ENCODE results near the gene VIT. TPM values are rescaled to one million over a fixed set of nuclear protein-coding genes. Genes with fewer than 3 reads are reported as not detected.

The VIT gene
- total and polyA plus RNA-seq, 4 donors = 0.07 to 0.17 (median 0.09) TPM; not detected in 1

- no peak for TF ChIP-seq ZBTB33 (IDR thresholded peaks at IDR 0.05)
- no peak for TF ChIP-seq HNF4A (conservative IDR thresholded peaks at IDR 0.05)
- no peak for TF ChIP-seq FOXA2 (IDR thresholded peaks at IDR 0.05)
- no peak for TF ChIP-seq HNF4G (IDR thresholded peaks at IDR 0.05)
Measured at GRCh38 chr2:36662638-36663037, 33.9 kb upstream of the VIT start (continued).

DNA sequence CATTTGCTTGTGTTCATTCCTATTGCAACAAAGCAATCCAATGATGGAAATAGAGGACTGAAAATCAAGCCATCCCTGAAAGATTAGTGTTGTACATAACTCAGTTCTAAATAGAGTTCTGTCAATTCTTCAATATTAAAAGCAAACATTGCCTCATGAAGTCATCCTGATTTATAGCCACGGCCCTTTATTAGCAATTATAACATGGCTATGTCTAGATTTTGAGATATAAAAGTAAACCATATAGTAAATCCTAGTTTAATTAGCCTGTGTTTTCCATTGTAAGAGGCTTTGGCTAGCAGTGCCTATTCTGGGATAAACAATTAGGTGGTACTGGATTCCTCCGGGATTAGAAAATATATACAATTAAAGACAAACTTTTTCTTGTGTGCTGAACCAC is 33.2 kb upstream of the VIT start:
- no peak for DNase-seq (ENCODE audit: low spot score)
- Histone ChIP-seq H3K4me3 (ENCODE audit: low read depth in 1 of 3, low read length in 3 of 3) (no peak overlapping the region), H3K36me3 (ENCODE audit: control insufficient read depth in 4 of 4, insufficient read depth in 3 of 4, low read depth in 1 of 4, low read length in 3 of 4) (no peaks in the 10 kb centered on the region), H3K27ac (ENCODE audit: low read depth in 1 of 2, low read length in 2 of 2) (no peak overlapping the region), H3K9ac (ENCODE audit: low read depth in 1 of 2, low read length in 2 of 2) (no peak overlapping the region), H3K9me3 (ENCODE audit: control insufficient read depth in 4 of 4, low read length in 3 of 4) (no peaks in the 10 kb centered on the region), H3K4me1 (ENCODE audit: control insufficient read depth in 4 of 4, insufficient read depth in 4 of 4, low read length in 3 of 4) (no peaks in the 10 kb centered on the region), H3K27me3 (ENCODE audit: control insufficient read depth in 4 of 4, insufficient read depth in 4 of 4, low read length in 3 of 4) (peaks cover 0 to 5% (median 0%) of the 10 kb centered on the region in 4 donors)
- 68% methylated on average over 2 of the region's 2 CpGs for WGBS
- TF ChIP-seq EGR1 (IDR thresholded peaks at IDR 0.05; ENCODE audit: low read depth in 2 of 2) (no peak), FOXA2 (IDR thresholded peaks at IDR 0.05) (no peak), GABPA (IDR thresholded peaks at IDR 0.05 in 1 of 2, conservative IDR thresholded peaks at IDR 0.05 in 1 of 2) (no peak), RXRA (IDR thresholded peaks at IDR 0.05) (no peak), YY1 (IDR thresholded peaks at IDR 0.05) (no peak), SP1 (IDR thresholded peaks at IDR 0.05) (no peak), HNF4G (IDR thresholded peaks at IDR 0.05) (no peak), NR2F2 (IDR thresholded peaks at IDR 0.05) (no peak), JUND (IDR thresholded peaks at IDR 0.05) (no peak), ZBTB33 (IDR thresholded peaks at IDR 0.05) (no peak), HNF4A (conservative IDR thresholded peaks at IDR 0.05) (no peak)

DNA sequence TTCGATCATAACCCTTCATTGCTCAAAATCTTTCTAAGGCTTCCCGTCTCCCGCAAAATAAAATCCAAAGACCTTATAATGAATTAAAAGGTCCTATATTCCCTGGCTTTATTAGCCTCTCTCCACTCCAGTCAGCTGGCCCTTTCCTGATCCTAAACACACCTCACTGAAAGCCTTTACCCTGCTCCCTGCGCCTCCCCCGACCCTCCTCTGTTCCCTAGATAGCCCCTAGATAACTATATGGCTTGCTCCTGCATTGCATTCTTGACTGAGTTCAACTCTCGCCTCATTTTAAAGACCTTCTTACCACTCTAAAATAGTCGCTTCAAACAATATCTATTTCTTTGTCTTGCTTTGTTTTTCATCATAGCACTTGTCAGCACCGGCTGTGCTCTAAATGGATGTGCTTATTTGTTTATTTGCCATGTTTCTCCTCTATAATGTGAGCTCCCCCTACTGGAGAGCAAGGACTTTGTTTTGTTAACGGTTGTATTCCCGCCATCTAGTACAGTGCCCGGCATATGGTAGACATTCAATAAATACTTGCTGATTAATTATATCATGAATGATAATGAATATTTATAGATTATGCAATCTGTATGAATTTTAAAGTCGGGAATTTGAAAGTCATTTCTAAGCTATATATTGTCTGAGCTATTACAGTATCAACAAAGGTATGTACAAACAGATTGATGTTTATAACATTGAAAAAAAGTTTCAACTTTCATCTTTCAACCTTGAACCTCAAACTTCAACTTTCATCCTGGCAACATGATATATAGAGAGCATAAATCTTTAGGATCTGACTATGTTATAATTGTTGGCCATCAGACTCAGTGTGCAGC is 32.4 kb upstream of the VIT start:
- DNase-seq (ENCODE audit: low spot score) = no peak
- Histone ChIP-seq H3K4me1 (ENCODE audit: control insufficient read depth in 4 of 4, insufficient read depth in 4 of 4, low read length in 3 of 4) (no peaks in the 10 kb centered on the region), H3K36me3 (ENCODE audit: control insufficient read depth in 4 of 4, insufficient read depth in 3 of 4, low read depth in 1 of 4, low read length in 3 of 4) (no peaks in the 10 kb centered on the region), H3K27ac (ENCODE audit: low read depth in 1 of 2, low read length in 2 of 2) (no peak overlapping the region), H3K4me3 (ENCODE audit: low read depth in 1 of 3, low read length in 3 of 3) (no peak overlapping the region), H3K9ac (ENCODE audit: low read depth in 1 of 2, low read length in 2 of 2) (no peak overlapping the region), H3K9me3 (ENCODE audit: control insufficient read depth in 4 of 4, low read length in 3 of 4) (no peaks in the 10 kb centered on the region), H3K27me3 (ENCODE audit: control insufficient read depth in 4 of 4, insufficient read depth in 4 of 4, low read length in 3 of 4) (peaks cover 0 to 5% (median 0%) of the 10 kb centered on the region in 4 donors)
- 32% methylated on average over 12 of the region's 12 CpGs for WGBS
- TF ChIP-seq ATF3 (IDR thresholded peaks at IDR 0.05) (no peak), CTCF (IDR thresholded peaks at IDR 0.05; ENCODE audit: low read depth, low read length, missing input control) (peak; percentile 67), GABPA (IDR thresholded peaks at IDR 0.05 in 1 of 2, conservative IDR thresholded peaks at IDR 0.05 in 1 of 2) (no peak), FOXA2 (IDR thresholded peaks at IDR 0.05) (no peak), SP1 (IDR thresholded peaks at IDR 0.05) (no peak), RAD21 (IDR thresholded peaks at IDR 0.05) (peak; percentile 88 to 91), RXRA (IDR thresholded peaks at IDR 0.05) (no peak), HNF4G (IDR thresholded peaks at IDR 0.05) (no peak), ZBTB33 (IDR thresholded peaks at IDR 0.05) (no peak)
- TF ChIP-seq, protein P1, sequence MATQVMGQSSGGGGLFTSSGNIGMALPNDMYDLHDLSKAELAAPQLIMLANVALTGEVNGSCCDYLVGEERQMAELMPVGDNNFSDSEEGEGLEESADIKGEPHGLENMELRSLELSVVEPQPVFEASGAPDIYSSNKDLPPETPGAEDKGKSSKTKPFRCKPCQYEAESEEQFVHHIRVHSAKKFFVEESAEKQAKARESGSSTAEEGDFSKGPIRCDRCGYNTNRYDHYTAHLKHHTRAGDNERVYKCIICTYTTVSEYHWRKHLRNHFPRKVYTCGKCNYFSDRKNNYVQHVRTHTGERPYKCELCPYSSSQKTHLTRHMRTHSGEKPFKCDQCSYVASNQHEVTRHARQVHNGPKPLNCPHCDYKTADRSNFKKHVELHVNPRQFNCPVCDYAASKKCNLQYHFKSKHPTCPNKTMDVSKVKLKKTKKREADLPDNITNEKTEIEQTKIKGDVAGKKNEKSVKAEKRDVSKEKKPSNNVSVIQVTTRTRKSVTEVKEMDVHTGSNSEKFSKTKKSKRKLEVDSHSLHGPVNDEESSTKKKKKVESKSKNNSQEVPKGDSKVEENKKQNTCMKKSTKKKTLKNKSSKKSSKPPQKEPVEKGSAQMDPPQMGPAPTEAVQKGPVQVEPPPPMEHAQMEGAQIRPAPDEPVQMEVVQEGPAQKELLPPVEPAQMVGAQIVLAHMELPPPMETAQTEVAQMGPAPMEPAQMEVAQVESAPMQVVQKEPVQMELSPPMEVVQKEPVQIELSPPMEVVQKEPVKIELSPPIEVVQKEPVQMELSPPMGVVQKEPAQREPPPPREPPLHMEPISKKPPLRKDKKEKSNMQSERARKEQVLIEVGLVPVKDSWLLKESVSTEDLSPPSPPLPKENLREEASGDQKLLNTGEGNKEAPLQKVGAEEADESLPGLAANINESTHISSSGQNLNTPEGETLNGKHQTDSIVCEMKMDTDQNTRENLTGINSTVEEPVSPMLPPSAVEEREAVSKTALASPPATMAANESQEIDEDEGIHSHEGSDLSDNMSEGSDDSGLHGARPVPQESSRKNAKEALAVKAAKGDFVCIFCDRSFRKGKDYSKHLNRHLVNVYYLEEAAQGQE (IDR thresholded peaks at IDR 0.05) = no peak

All from liver (tissue), 9 donors.